Measurements from ENCODE around the gene SLC2A11. TPM values are rescaled to one million over a fixed set of nuclear protein-coding genes. Genes with fewer than 3 reads are reported as not detected.

Gene SLC2A11
- total RNA-seq, 1 donor from 2014 or later: 25.3 TPM

DNA sequence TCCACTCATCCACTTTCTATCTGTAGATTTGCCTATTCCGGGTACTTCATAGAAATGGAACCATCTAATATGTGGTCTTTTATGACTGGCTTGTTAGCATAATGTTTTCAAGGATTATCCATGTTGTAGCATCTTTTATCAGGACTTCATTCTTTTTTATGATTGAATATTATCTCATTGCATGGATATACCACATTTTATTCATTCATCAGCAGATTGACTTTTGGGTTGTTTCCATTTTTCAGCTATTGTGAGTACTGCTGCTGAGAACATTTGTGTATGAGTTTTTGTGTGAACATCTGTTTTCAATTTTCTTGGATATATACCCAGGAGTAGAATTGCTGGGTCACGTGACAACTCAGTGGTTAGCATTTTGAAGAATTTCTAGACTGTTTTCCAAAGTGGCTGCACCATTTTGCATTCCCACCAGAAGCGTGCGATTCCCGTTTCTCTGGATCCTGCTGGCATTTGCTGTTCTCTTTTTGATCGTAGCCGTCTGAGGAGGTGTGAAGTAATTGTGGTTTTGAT, 27.8 kb upstream of the SLC2A11 start:
- no peak for DNase-seq
- no peak for ATAC-seq

GRCh38 chr22:23831261-23831660, 26.4 kb upstream of the SLC2A11 start:
- ATAC-seq: no peak
- intact Hi-C loops (cut with micrococcal nuclease): no loop called here
- no peak for DNase-seq

More for the DNA sequence above, 27.8 kb upstream of the SLC2A11 start:
- intact Hi-C loops (cut with micrococcal nuclease): no loop called here

GRCh38 chr22:23831781-23832180, 25.9 kb upstream of the SLC2A11 start:
- ATAC-seq: no peak
- DNase-seq: peak; percentile 29
- intact Hi-C loops (cut with micrococcal nuclease): no loop called here

DNA sequence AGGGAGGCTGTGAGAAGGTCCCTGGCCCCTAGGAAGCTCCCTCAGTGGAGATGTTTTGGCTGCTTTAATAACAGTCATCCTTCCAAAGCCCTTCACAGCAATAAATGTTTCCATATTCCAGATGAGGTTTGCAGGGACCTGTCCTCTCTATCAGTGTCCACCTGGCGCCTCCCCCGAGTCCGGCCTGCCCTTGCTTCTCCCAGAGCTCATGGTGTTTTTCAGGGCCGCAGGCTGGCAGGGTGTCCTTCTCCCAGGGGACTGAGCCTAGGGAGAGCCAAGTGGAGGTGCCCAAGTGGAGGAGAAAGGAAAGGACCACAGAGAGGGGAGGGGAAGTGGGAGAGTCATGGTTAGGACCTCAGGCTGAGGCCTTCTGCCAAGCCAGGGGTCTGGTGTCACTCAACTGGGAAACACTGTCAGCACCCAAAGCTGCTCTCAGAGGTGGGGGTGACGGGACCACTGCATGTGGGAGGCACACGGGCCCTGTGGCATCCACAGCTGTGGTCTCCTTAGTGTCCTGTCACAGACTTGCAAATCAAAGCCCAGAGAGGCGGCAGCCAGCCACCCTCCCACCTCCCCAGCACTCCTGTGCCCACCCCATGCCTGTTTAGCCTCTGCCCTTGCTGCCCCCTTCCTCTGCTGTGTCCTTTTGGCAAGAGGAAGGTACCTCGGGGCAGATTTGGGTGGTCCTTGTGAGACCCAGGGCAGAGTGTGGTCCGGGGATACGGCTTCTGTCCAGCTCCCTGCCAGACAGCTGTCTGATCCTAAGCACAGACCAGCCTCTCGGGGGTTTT, 25.3 kb upstream of the SLC2A11 start:
- DNase-seq (peak; percentile 65), ATAC-seq (peak; percentile 0)
- intact Hi-C loops (cut with micrococcal nuclease): no loop called here

GRCh38 chr22:23833017-23833751, 24.5 kb upstream of the SLC2A11 start:
- no peak for ATAC-seq
- intact Hi-C loops (cut with micrococcal nuclease): no loop called here
- peak; percentile 46 for DNase-seq

- DNase-seq (peak; percentile 70), ATAC-seq (peak; percentile 4)
- intact Hi-C loops (cut with micrococcal nuclease): no loop called here
These were observed 23.8 kb upstream of the SLC2A11 start for GRCh38 chr22:23833911-23834317.

- ATAC-seq (no peak), DNase-seq (no peak)
- intact Hi-C loops (cut with micrococcal nuclease): no loop called here
These were observed 23.3 kb upstream of the SLC2A11 start for GRCh38 chr22:23834406-23834792.

GRCh38 chr22:23834793-23835483, 22.7 kb upstream of the SLC2A11 start:
- intact Hi-C loops (cut with micrococcal nuclease): no loop called here
- DNase-seq: peak; percentile 87
- ATAC-seq: peak; percentile 76

GRCh38 chr22:23835484-23836144, 22.1 kb upstream of the SLC2A11 start:
- ATAC-seq (peak; percentile 64), DNase-seq (peak; percentile 78)
- intact Hi-C loops (cut with micrococcal nuclease): no loop called here

GRCh38 chr22:23836281-23836680, 21.4 kb upstream of the SLC2A11 start:
- peak; percentile 0 for ATAC-seq
- intact Hi-C loops (cut with micrococcal nuclease): no loop called here
- DNase-seq: peak; percentile 38

GRCh38 chr22:23836692-23837495, 20.8 kb upstream of the SLC2A11 start:
- ATAC-seq (no peak), DNase-seq (peak; percentile 28)
- intact Hi-C loops (cut with micrococcal nuclease): no loop called here

GRCh38 chr22:23837496-23837859, 20.2 kb upstream of the SLC2A11 start:
- peak; percentile 30 for DNase-seq
- ATAC-seq: no peak
- intact Hi-C loops (cut with micrococcal nuclease): no loop called here

DNA sequence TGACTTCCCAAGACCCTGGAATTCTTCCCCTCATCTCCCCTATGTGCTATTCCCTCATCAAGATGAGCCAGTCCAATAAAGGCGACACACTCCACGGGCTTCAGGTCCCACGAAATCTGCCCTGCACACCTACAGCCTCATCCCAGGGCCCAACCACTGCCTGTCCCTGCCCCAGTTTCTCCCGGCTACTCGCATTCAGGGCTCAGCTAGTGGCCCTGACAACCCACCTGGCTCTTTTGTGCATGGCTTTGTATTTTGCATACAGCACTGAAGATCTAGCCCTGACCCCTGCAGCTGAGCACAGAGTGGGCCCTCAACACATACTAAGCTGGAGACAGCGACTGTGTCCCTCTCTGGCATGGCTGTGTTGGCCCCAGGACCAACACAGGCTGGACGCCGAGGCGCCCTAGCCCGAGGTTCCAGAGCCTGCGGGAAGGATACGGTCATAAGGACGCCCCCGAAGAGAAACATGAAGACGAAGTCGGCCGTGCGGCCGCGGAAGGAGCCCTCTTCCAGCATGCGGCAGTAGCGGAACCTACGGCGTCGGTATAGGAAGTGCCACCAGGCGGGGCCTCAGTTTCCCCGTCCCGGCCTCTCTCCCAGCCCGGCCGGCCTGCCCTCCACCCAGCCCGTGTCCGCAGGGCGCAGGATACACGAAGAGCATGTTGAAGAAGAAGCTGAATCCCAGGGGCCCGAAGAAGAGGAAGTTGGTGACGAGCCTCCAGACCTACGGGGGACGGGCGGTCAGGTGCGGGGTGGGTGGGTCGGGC, 19.6 kb upstream of the SLC2A11 start:
- DNase-seq (no peak), ATAC-seq (no peak)
- intact Hi-C loops (cut with micrococcal nuclease): no loop called here

DNA sequence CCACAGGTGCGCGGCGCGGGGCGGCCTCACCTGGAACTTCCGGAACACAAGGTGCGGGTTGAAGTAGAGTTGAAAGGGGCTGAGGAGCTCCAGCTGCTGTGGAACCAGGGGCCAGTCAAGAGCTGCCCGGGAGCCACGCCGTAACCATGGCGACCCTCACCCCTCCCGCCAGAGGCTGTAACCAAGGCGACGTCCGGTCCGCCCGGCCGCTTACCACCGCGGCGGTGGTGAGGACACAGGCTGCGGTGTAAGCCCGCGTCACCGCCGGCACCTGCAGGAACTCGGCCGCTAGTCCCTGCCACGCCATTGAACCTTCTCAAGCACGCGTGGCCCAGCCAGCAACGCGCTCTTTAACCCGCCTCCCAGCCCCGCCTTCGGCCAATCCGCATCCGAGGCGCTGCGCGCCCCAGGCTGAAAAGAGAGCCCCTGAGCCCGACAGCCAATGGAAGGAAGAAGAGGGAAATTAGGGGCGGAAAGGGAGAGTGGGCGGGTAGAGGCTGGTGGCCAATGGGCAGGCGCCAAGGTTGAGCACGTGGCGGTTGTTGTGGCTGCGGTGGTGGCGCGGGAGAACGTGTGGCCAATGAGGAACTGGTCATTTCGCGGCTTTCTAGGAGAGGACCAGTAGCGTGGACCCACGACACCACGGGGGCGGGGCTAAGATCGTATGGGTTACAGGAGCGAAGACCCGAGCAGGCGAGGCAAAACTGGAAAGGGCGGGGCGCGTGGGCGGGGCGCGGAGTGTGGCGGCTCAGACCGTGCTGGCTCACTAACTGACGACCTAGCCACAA, 18.8 kb upstream of the SLC2A11 start, which contains the start of gene DERL3:
DERL3 (minus strand) TSS at position 326 of the 788 bp plus-strand sequence; CDS start at position 307, 19 bp downstream.
- intact Hi-C loops (cut with micrococcal nuclease): no loop called here
- DNase-seq (peak; percentile 98), ATAC-seq (peak; percentile 58)

- no peak for DNase-seq
- ATAC-seq: no peak
- intact Hi-C loops (cut with micrococcal nuclease): loop anchor here (10.0 kb wide), 1 partner anchor 65 kb away; the partner anchor contains the start of gene MMP11
These were observed 17.6 kb upstream of the SLC2A11 start for GRCh38 chr22:23840026-23840425.

DNA sequence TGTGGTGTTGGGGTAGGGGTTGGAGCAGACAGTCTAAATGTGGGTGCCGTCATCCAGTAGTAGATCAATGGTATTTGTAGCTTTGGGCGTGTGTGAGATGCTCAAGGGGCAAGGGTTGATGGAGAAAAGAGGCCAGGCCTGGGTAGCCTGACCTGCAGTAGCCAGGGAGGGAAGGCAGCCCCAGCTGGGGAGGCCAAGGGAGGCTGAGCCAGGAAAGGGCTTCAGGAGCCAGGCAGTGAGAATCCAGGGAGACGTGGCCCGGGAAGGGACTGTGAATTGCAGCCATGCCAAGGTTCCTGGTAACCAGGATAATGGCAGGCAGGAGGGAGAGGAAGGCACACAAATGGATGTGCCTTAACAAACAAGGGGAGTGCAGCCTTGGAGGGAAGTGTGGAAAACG, 16.4 kb upstream of the SLC2A11 start:
- intact Hi-C loops (cut with micrococcal nuclease): loop anchor here (10.0 kb wide), 1 partner anchor 66 kb away; the partner anchor contains the start of gene MMP11
- DNase-seq: no peak

More for the DNA sequence above, 16.4 kb upstream of the SLC2A11 start:
- no peak for ATAC-seq
